ENCODE measurements around the gene SECISBP2. TPM values are rescaled to one million over a fixed set of nuclear protein-coding genes. Genes with fewer than 3 reads are reported as not detected.

The SECISBP2 gene
- total RNA-seq, 1 donor, result 30.8 TPM

DNA sequence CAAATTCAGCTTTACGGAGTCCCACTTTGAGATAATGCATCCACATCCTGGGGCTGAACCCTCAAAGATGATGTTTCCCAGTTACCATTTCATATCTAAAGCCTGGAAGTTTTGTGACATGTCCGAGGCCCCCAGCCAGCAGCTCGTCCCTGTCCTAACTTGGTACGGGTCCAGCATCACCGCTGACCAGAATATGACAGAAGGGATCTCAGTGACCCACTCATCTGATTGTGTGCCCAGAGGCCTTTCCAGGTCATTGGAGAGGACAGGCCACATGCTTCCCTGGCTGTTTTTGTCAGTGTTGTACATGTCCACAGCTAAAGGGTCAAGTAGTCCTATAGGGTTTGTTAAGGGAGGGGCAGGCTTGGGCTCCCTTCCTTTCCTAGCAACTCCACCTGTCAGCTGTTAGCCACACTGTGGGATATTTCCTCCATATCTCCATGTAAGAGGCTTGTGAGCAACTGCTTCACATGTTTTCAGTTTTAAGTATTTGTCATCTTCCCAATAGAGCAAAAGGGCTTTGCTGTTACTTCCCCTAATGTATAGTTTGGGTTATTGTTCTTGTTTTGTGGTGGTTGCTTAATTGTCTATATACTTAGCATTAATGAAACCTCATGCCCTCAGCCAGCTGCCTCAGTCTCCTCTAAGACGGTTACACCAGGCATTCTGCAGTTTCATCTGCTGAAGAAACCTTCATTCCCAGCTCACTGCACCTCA, 33.4 kb downstream of the SECISBP2 start:
- Histone ChIP-seq H3K79me2 (ENCODE audit: insufficient read depth, low read length) (peaks cover 2% of the 10 kb centered on the region), H3K9me3 (ENCODE audit: low read depth, low read length) (no peaks in the 10 kb centered on the region), H3K27me3 (ENCODE audit: insufficient read depth, low read length) (no peaks in the 10 kb centered on the region), H3K4me3 (ENCODE audit: insufficient read depth, low read length) (no peak overlapping the region), H2AFZ (ENCODE audit: low read length) (no peak overlapping the region), H3K27ac (ENCODE audit: low read depth, low read length) (no peak overlapping the region), H3K36me3 (ENCODE audit: insufficient read depth, low read length) (peaks cover 76% of the 10 kb centered on the region), H3K4me1 (ENCODE audit: insufficient read depth, low read length) (no peaks in the 10 kb centered on the region), H3K4me2 (ENCODE audit: insufficient read depth, low read length) (no peak overlapping the region), H4K20me1 (ENCODE audit: insufficient read depth, low read length) (peaks cover 3% of the 10 kb centered on the region)
- TF ChIP-seq, protein P1, sequence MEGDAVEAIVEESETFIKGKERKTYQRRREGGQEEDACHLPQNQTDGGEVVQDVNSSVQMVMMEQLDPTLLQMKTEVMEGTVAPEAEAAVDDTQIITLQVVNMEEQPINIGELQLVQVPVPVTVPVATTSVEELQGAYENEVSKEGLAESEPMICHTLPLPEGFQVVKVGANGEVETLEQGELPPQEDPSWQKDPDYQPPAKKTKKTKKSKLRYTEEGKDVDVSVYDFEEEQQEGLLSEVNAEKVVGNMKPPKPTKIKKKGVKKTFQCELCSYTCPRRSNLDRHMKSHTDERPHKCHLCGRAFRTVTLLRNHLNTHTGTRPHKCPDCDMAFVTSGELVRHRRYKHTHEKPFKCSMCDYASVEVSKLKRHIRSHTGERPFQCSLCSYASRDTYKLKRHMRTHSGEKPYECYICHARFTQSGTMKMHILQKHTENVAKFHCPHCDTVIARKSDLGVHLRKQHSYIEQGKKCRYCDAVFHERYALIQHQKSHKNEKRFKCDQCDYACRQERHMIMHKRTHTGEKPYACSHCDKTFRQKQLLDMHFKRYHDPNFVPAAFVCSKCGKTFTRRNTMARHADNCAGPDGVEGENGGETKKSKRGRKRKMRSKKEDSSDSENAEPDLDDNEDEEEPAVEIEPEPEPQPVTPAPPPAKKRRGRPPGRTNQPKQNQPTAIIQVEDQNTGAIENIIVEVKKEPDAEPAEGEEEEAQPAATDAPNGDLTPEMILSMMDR (IDR thresholded peaks at IDR 0.05; ENCODE audit: extremely low read depth, low read depth, low read length), result no peak
- DNase-seq (ENCODE audit: insufficient read length, low spot score, missing footprints), result no peak

DNA sequence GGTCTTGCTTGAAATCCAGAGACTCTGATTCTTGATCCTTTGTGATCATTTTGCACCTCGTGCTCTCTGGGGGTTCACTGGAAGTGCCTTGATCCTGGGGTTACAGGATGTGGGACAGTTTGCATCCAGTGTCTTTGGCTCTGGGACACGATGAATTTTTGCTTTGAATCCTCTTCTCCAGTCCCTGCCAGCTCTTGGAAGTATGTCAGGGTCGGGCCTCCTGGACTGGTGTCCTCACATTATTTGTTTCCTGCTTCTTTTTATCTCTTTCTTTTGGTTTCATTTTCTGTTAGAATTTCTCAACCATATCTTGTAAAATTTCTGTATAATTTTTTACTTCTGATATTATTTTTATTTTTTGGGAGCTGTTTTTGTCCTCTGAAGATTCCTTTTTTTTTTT, 34.2 kb downstream of the SECISBP2 start:
- no peak for DNase-seq (ENCODE audit: insufficient read length, low spot score, missing footprints)
- Histone ChIP-seq H3K9me3 (ENCODE audit: low read depth, low read length) (no peaks in the 10 kb centered on the region), H2AFZ (ENCODE audit: low read length) (no peak overlapping the region), H3K4me1 (ENCODE audit: insufficient read depth, low read length) (no peaks in the 10 kb centered on the region), H3K79me2 (ENCODE audit: insufficient read depth, low read length) (peaks cover 2% of the 10 kb centered on the region), H3K4me2 (ENCODE audit: insufficient read depth, low read length) (no peak overlapping the region), H3K36me3 (ENCODE audit: insufficient read depth, low read length) (peaks cover 76% of the 10 kb centered on the region), H3K27me3 (ENCODE audit: insufficient read depth, low read length) (no peaks in the 10 kb centered on the region), H3K27ac (ENCODE audit: low read depth, low read length) (no peak overlapping the region), H4K20me1 (ENCODE audit: insufficient read depth, low read length) (peaks cover 4% of the 10 kb centered on the region), H3K4me3 (ENCODE audit: insufficient read depth, low read length) (no peak overlapping the region)
- TF ChIP-seq, protein P1 (IDR thresholded peaks at IDR 0.05; ENCODE audit: extremely low read depth, low read depth, low read length), result no peak

- H3K36me3 ChIP-seq (ENCODE audit: insufficient read depth, low read length), result peaks cover 75% of the 10 kb centered on the region
- H3K79me2 ChIP-seq (ENCODE audit: insufficient read depth, low read length), result peaks cover 2% of the 10 kb centered on the region
- H3K4me3 ChIP-seq (ENCODE audit: insufficient read depth, low read length), result no peak overlapping the region
- H2AFZ ChIP-seq (ENCODE audit: low read length), result no peak overlapping the region
- H3K27me3 ChIP-seq (ENCODE audit: insufficient read depth, low read length), result no peaks in the 10 kb centered on the region
- H4K20me1 ChIP-seq (ENCODE audit: insufficient read depth, low read length), result peaks cover 4% of the 10 kb centered on the region
- H3K4me1 ChIP-seq (ENCODE audit: insufficient read depth, low read length), result no peaks in the 10 kb centered on the region
- DNase-seq (ENCODE audit: insufficient read length, low spot score, missing footprints), result peak; percentile 26
- TF ChIP-seq, protein P1 (IDR thresholded peaks at IDR 0.05; ENCODE audit: extremely low read depth, low read depth, low read length), result no peak
- no peaks in the 10 kb centered on the region for H3K9me3 ChIP-seq (ENCODE audit: low read depth, low read length)
- no peak overlapping the region for H3K27ac ChIP-seq (ENCODE audit: low read depth, low read length)
- H3K4me2 ChIP-seq (ENCODE audit: insufficient read depth, low read length), result no peak overlapping the region
These were observed 34.8 kb downstream of the SECISBP2 start for GRCh38 chr9:89352874-89353649.

DNA sequence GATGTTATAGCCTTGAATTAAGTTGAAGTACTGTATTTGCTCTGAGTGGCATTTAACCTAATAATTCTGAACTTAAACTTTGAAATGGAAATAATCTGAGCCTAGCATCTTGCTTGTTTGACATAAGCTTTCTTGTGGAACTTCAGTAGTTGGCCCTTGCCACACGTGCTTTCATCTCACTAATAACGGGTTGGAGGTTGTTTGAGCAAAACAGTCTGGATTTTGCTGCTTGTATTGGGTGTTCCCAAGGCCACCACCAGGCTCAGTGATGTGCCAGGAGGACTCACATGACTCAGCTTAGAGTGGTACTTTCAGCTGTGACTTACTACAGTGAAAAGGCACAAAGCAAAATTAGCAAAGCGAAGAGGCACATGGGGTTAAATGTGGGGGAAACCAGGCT, 35.7 kb downstream of the SECISBP2 start:
- Histone ChIP-seq H3K27ac (ENCODE audit: low read depth, low read length) (no peak overlapping the region), H2AFZ (ENCODE audit: low read length) (no peak overlapping the region), H3K79me2 (ENCODE audit: insufficient read depth, low read length) (peaks cover 2% of the 10 kb centered on the region), H3K9me3 (ENCODE audit: low read depth, low read length) (no peaks in the 10 kb centered on the region), H3K4me2 (ENCODE audit: insufficient read depth, low read length) (no peak overlapping the region), H3K36me3 (ENCODE audit: insufficient read depth, low read length) (peaks cover 75% of the 10 kb centered on the region), H3K27me3 (ENCODE audit: insufficient read depth, low read length) (no peaks in the 10 kb centered on the region), H3K4me3 (ENCODE audit: insufficient read depth, low read length) (no peak overlapping the region), H4K20me1 (ENCODE audit: insufficient read depth, low read length) (peaks cover 4% of the 10 kb centered on the region), H3K4me1 (ENCODE audit: insufficient read depth, low read length) (no peaks in the 10 kb centered on the region)
- peak; percentile 75 for DNase-seq (ENCODE audit: insufficient read length, low spot score, missing footprints)
- TF ChIP-seq, protein P1 (IDR thresholded peaks at IDR 0.05; ENCODE audit: extremely low read depth, low read depth, low read length), result no peak
